Breast epithelium (tissue), 3 donors: ENCODE data around the gene NSRP1.

Experiments
- POLR2A ChIP-seq: fragments of 450-650 bp; IDR thresholded peaks from one replicate; pipeline ENCODE4 v1.6.1; 2016; ENCODE audit warnings: antibody characterized with exemption, mild to moderate bottlenecking, moderate library complexity
- POLR2AphosphoS5 ChIP-seq, 3 donors: sonication (generic); formaldehyde crosslinking; IDR thresholded peaks; one replicate each; pipeline ENCODE4 v1.6.1; 2017; ENCODE audit warnings: antibody characterized with exemption in 3 of 3

DNA sequence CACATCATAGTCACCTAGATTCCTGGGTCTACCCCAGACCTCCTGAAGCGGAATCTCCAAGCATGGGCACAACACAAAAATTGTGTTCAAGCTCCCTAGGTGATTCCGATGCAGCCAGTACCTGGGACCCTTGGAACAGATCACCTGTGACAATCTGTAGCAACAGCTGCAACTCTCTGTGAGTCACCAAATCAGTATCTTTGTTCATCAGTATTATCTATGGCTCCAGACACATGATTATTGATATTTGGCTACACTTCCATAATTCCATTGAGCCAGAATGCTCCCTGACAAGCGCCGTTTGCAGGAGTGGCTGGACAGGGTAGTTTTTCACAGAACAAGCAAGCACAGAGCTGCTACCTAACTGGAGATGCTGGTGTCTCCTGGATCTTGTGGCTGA, 102.7 kb downstream of the NSRP1 start:
- no peak for TF ChIP-seq POLR2AphosphoS5 (IDR thresholded peaks at IDR 0.05)
- TF ChIP-seq POLR2A: no peak
